HCEC 1CT (cell line): Measurements from ENCODE around the gene THSD4.

Experiments
- DNase-seq: peaks from one replicate; pipeline ENCODE4 v3.0.0-alpha.2; 2017

THSD4 gene

DNA sequence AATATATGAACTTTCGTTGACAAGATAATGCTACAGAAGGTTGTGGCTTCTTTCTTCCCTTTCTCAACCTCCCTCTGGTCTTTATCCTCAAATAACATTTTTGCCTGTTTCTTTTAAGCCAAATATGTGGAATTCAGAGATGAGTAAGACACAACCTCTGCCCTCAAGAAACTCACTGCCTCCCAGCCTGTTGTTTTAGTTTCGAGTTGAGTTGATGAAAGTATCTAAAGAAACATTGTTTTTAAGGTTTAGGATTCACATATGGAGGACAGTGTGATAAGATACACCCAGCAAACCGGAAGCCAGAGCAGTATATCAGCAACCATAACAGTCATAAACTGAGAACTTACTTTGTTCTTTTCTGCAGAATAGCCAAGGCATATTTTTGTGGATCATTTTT lies 218.6 kb downstream of the THSD4 start:
- DNase-seq, result peak; percentile 82

DNA sequence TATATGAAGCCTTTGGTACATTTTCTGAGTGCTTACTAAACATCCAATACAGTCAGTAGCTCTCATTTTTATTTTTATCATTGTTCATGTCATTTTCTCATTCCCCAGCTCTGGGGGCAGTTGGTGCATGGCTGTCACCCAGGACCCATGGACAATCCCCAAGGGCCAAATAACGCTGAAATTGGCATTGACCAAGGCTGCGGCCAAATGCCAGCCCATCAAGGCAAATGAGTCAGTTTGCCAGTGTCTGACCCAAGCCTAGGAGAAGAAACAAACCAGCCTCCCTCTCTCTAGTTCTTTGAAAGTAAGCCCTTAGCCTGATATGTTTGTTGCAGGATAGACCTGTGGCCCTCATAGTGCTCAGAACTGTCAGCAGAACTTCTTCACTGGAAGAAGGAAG lies 219.2 kb downstream of the THSD4 start:
- DNase-seq, result no peak

DNA sequence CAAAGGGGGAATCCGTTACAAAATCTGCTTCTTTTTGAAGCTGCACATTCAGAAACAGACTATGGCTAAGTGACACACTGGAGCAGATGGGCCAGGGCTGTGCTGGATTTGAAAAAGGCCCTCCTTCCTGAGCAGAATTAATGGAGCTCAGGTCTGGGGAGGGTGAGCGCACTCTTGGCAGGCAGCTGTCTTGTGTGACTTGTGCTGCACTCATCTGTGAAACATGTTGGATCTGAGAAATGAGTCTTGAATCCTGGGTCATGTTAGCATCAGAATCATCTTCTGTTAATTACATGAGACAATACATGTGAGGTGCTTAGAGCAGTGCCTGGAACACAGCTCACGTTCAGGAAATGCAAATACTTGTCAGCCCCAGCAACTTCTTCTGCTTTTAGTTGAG lies 219.6 kb downstream of the THSD4 start:
- DNase-seq, result peak; percentile 42

DNA sequence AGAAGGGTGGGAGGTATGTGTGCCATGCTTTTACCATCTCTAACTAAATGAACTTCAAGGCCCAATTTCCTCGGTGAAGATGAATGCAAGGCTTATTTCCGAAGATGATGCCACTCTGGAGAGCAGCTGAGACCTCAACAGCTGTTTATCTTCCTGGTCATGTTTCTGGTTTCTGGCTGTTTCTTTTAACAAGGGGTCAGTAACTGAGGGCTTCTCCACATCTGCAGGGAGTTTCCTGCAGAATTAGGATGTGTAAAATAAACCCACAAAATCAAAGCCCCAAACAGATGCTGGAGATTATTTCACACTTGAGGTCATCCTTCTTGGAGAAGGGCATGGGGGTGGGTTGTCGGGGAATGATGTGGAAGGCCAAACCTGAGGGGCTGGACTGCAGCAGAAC lies 220.3 kb downstream of the THSD4 start:
- no peak for DNase-seq

DNA sequence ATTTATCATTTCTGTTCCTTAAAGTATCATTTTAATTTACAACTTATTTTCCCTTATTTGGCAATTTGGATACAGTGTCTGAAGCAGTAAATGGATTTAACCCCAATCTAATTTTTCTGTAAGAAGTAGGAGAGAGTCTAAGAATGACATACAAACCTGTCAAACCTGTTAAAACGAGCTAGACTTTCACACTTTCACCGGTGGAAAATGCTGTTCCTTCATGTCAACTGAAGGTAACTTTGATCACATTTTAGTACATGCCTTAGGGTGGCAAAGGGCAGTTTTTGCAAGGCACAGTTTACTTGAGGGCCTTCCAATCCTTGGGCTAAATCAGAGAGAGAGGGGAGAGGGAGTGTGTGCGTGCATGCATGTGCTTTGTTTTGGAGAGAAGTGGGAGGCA lies 221.4 kb downstream of the THSD4 start:
- no peak for DNase-seq

DNA sequence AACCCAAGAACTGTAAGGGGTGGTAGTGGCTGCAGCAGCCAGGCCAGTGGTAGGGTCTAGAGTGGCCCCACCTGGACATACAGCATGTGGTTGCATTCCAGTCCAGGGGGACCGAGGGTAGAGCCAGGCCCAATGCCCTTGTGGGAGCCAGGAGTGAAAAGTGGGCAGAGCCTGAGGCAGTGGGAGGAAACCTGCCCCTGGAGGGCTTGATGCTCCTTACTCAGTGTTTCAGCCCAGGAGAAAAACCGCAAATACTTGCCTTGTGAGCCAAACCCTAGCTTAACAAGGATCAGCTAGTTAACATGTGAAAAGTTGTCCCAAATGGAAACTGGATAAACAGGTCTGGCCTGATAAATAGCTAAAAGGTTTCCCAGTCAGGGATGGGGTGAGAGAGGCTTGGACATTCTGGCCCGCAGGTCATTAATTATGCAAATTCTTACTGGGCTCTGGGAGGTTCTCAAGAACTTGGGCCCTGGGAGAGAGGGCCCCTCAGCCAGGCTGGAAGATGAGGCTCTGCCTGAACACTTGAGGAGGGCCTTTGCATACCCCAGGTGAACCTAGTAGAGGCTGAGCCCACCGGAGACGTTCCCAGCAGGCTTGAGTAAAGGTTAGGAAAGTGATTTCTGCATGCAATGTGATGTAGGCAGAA lies 222.1 kb downstream of the THSD4 start:
- no peak for DNase-seq

DNA sequence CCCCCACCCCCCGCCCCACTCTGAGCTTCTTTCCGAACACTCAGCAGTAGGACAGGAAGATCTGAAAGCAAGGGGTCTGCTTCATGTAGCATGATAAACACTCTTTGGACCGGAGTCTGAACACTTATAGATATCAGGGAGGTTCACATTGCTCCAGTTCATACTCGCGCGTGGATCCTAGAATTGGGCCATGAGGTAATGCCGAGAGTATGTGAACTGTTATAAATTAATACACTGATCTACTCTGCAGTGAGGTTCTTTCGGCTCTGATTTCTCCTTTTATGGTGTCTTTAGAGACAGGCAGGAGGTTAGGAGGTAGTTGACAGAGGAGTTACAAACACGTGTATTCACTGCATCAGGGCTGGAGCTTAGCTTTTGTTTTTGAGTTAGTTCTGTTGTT lies 223.0 kb downstream of the THSD4 start:
- DNase-seq, result no peak

DNA sequence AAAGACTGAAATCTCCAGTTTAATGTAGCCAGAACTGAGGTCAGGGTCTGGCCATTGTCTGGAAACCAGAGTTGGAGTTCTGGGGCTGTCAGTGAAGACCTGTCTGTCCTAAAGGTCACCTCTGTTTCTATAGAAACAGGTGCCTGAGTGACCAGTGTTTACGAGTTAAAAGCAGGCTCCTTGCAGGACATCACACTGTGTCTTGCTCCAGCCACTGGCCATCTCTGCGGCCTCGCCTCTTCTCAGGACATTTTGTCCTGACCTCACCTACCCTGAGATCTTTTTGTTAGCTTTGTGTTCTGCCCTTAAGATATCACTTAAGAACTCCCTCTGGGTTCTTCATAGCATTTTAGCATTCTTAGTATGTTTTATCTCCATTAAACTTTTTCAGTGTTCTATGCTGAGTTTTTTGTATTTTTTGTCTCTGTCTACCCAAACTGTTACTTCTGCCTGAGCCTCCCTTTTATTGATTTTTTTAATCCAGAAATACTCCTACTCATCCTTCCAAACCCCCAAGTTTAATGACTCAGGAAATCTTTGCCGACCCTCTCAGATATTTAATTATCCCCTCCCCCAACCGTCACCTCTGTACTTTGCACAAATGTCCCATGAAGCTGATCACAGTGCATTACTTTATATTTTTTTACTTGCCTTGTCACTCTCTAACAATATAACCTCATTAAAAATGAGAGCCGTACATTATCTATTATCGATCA lies 223.7 kb downstream of the THSD4 start:
- DNase-seq, result no peak

DNA sequence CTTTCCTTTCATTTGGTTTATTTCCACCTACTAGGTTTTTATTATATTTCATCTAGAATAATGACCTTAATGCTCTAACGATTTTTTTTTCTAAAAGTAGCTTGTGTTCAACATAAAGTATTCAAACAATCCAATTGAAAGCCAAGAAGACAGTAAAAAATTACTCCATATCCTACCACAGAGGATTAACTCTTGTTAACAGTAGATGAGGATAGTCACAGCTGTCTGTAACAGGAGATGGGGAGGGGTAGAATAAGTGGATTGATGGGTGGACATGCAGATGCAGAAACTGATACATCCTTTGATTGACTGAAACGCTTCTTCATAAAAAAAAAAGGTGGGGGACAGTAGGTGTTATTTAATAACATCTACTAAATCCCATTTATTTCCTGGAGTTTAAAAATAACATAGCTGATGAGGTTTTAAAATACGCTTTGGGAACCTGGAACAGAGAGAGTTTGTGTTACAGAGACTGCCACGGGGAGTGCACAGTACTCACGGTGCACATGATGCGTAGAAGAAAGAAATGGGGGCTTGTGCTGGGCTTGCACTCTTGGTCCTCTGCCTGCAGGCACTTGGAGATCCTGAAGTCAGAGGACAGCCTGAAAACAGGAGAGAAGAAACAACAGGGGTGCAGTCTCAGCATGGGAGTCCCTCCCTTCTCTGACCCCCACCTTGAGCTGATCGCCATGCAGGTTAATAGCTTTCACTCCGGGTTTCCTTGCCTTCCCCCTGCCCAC lies 226.7 kb downstream of the THSD4 start:
- DNase-seq, result no peak

DNA sequence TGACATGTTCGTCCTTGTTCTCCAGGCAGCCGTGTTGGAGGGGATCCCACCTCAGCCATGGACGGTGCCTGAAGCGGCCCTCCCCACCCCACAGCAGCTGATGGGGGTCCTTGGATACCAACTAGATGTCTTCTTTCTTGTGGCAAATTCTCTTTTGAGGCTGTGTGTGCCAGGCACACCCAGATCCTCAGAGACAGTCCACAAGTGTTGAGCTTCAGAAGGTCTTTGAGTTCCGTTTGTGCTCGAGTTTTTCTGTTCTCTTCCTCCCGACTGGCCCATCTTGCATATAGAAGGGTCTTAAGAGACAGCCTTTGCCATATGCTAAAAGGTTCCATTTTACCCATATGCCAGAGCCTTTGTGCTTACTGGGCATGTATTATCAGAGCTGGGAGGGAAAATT lies 227.4 kb downstream of the THSD4 start:
- DNase-seq, result no peak

DNA sequence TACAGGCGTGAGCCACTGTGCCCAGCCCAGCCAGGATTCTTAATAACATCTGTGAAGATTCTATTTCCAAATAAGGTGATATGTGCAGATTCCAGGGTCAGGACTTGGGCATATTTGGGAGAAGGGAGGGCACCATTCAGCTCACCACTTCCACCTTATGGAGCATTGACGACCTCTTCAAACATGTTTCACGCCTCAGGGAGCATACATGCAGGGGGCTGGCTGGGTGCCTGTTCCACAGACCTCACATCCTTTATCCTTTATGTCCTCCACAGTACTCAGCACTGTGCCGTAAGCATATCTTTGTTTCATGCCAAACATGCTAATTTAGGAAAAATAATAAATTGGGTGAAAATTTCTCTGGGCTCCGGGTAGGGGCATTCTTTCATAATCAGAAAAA lies 229.0 kb downstream of the THSD4 start:
- DNase-seq, result no peak

DNA sequence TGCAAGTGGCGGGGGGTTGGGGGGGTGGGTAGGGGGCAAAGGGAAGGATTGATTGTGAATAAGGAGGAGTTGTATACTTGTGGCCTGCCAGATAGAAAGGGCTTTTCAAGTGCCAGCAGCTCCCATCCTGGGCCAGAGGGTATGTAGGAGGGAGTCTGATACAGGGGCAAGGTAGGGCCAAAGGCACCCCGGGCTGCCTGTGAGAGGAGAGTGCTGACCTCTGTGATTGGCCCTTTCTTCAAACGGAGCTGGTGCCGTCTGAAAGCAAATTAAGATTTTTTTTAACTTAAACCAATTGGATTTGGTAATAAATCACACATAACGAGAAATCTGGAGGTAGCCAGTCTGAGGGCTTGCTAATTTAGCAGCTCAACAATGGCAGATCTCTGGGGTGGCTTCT lies 229.9 kb downstream of the THSD4 start:
- no peak for DNase-seq

DNA sequence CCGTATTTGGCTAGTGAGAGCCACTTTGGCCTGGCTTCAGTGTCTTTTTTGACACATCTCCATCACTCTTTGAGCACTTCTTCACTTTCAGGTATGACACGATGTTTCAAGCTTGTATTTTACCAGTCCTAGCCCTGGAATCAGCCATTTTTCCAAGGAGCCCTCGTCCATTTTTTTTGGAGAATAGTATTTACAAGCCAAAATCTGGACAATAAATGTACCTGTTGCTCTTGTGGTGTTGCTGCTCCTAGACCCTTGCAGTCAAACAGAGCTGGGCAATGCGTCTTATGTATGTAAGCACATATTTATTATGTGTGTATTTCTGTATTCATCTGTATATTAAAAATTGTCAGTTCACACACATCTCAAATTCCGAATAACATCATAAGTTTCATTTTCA lies 231.2 kb downstream of the THSD4 start:
- no peak for DNase-seq

DNA sequence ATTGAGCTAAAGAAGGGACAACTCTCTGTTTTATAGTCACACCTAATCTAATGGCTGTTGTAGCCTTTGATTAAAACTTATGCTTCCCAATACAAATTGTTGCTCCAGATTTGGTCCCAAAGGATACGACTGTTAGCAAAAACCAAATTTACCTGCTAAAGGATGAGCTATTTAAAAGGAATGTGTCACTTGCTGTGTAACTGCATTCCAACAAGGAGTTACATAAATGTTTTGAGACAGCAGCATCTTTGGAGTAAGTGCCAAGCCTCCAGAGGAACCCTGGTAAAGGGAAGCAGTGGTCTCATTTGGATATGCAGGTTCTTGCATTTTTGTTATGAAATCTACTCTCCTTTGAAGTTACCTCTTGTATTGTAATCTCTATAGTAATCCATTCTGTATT lies 233.3 kb downstream of the THSD4 start:
- DNase-seq, result no peak

DNA sequence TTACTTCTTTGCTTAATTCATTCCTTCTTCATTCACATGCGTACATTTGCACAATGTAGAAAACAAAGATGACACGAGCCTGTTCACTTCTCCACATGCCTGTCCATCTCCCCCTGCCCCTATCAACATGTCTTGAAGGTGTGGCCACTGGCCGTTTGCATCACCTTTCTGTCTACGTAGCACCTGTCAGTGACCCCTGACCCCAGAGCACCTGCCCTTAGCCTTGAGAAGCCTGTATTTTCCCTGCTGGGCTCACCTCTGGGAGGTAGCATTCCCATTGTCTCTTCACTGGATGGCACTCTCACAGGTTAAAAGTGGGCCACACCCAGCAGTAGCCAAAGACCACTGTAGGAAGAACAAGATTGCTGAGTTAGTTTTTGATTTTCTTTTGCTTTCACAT lies 234.1 kb downstream of the THSD4 start:
- no peak for DNase-seq

DNA sequence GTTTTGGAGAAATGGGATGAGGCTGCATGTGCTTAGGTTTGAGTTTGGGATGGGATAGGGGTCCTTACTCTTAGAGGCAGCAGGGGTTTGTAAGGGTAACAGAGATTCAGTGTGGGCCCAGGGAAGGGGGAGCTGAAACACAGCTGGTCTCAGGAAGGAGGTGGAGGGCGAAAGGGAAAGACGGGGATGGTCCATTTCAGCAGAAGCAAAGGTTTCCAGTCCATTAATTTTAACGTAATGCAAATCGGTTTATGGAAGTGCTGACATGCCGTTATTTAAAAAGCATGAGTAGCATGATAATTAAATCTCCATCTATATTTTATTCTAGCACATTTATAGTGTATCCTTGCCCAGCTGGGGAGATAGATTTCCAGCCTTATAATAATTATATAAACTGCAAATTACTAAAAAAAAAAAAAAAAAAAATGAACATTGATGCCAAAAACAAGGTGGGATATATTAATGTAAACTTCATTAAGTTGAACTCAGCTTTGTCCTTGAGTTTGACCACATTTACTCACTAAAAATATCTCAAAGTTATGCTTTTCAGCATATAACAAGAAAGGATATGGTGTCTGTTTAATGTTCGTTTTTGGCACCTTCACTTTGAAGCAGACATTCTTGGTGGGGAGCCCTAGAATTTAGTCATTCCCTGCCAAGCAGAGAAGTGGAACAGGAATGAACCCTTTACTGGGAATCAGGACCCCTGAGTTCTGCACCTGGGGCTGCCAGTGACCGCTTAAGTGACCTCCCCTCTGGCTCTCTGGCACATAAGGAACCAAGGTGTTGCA lies 234.7 kb downstream of the THSD4 start:
- no peak for DNase-seq

DNA sequence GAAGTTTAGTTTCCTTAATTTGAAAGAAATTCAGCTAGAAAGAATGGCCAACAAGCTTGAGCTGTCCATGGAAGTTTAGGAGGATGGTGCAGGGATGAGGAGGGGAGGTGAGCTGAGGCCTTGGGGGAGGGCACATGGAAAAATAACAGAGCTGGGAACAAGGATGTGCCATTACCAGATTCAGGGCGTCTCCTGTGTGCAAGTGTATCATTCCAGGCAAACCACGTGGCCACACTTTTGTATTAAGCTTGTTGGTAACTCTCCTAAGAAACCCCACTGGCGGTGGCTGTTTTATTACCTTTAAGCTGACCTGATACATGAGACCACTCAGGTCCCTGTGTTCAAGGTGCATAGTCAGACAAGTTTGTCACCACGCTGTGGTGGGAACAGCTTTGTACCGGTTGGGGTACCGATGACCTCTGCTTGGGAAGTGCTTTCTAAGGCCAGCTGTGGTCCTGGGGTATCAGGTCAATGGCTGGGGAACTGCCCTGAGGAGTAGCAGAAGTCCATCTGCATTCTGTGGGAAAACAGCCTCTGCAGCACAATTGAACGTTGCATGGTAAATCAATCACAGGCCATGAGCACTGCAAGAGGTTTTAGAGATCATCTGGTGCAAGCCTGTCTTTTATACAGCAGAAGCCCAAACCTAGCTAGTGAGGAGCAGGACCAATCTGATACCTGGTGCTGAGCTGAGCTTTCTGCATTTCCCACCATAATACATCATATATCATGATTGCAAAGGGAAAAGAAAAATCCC lies 235.5 kb downstream of the THSD4 start:
- DNase-seq, result no peak

DNA sequence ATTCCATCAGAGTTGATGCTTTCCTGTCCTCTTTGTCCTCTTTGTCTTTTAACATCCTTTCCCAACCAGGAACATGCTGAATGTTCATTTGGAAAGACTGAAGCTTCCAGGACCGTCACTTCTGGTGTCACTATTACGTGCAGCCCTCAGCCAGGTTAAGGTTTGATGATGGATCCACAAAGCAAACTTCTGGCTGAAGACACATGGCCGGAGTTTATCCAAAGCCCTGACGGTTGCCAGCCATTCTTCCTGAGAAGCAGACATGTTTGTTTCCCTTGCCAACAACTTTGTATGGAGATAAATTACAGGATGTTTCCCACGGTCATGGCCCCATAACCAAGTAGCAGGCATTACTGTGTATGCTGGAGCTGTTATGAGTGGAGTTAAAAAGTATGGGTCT lies 236.9 kb downstream of the THSD4 start:
- DNase-seq, result no peak

DNA sequence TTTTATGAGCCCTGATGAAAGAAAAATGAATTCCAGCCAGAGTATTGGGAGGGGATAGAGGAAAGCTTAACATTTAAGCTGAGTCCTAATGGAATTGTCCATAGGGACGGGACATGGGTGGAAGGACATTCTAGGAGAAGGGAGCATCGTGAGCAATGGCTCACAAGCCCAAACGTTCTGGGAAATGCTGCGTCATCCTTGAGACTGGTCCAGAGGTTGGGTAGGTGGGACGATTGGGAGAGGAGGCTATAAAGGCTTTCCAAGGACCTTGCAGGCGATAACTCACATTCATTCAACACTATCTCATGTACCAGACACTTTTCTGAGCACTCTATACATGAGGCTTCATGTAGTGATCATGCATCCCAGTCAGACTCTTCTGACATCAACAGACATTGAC lies 237.5 kb downstream of the THSD4 start:
- no peak for DNase-seq

DNA sequence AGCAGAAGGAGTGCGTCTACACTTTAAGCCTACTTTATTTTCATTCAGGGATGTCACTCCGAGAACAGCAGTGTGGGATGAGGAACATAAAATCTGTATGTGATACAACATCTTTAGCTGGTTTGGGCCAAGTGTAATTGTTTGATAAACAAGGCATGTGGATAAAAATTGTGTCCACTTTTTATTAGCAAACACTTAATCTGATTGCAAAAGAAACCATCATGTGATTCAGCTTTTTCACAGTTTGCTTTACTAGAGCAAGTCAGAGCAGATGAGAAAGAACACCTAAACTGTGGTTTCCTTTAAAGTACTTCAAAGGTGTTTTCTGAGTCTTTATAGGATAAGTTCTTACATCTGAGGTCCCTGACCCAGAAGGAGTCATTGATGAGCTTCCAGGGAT lies 237.9 kb downstream of the THSD4 start:
- no peak for DNase-seq

DNA sequence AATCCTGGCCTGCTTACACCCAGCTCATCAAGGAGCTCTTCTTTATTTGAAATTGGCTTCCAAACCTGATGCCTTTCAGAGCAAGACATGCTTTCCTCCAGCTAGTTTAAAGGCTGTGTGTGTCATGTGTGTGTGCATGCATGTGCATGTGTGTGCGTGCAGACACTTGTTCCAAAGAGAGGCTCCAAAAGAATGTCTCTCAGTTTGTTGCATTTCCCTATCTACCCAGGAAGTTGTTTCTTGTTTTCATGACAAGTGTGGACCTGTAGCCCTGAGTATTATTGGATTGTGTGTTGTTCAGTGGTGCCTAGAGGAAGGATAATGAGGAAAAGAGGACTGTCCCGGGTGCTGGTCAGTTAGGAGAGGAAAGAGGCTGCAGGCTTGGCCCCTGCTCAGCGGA lies 240.0 kb downstream of the THSD4 start:
- no peak for DNase-seq

DNA sequence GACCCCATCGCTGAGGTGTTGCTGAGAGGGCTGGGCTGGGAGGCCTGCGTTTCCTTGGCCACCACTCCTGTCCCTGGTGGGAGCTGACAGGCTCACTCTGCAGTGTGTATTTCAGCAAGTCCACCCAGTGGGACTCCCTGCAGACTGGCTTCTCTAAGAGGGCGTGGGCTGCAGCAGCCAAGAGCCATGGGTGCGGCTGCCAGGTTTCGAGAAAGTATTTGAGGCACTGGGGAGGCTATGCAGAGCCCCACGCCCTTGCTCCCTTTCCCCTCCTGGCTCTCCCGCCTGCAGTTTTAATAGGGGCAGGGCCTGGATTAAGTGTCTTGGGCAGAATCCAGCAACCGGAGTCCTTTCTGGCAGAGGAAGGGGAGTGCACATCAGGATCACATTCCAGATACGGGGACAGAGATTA lies 242.1 kb downstream of the THSD4 start:
- no peak for DNase-seq

DNA sequence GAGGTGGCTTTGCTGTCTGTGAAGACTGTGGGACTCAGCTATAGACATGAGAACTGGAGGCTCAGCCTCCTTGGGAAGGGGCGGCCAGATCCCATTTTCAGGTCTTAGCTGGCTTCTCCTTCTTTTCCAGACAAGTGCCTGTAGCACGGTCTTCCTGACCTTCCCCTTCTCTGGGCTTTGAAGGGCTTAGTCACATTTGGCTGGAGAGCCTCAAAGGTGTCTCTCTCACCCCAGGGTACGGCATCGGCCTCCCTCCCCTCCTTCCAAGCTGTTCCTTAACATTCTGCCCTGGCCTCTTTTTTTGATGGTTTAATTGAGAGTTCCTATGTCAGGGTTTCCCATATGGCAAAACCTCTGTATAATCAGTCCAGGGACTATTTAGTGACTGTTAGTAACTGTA lies 242.7 kb downstream of the THSD4 start:
- no peak for DNase-seq
